CD8-positive, alpha-beta memory T cell (primary cell): ENCODE data around the gene NEDD4L. TPM values are rescaled to one million over a fixed set of nuclear protein-coding genes. Genes with fewer than 3 reads are reported as not detected.
"Not testable (repeated sequence)": the region's sequence is repeated elsewhere in the genome, so short reads cannot be mapped to it uniquely, and the experiment has no call there.

Source experiments
- CTCF ChIA-PET: fragments of 350-600 bp; sonication (Branson Sonifier 250); formaldehyde crosslinking; loops from one replicate; lab custom pipeline; 2021; ENCODE audit warnings: antibody characterized with exemption; lab: Charles Lee
- POLR2A ChIA-PET: fragments of 350-600 bp; sonication (Branson Sonifier 250); formaldehyde crosslinking; loops from one replicate; lab custom pipeline; 2021; ENCODE audit warnings: antibody characterized with exemption; lab: Charles Lee
- DNase-seq, 5 donors: peaks; one replicate each; pipeline versions ENCODE4 v3.0.0 to v3.0.0-alpha.2; 2020 to 2022; ENCODE audit warnings: mixed read lengths in 1 of 5
- H3K27ac ChIP-seq: one replicate; pipeline ENCODE4 v1.7.0; 2013; ENCODE audit warnings: low read depth, mild to moderate bottlenecking, low read length, moderate library complexity
- H3K27me3 ChIP-seq: 2 replicates; pipeline ENCODE4 v1.7.0; 2013; ENCODE audit warnings: low read length, mild to moderate bottlenecking; ENCODE audit not compliant: insufficient read depth, poor library complexity, severe bottlenecking
- H3K36me3 ChIP-seq: 2 replicates; pipeline ENCODE4 v1.7.0; 2013; ENCODE audit warnings: mild to moderate bottlenecking, low read length, moderate library complexity; ENCODE audit not compliant: insufficient read depth
- H3K4me1 ChIP-seq: 2 replicates; pipeline ENCODE4 v1.7.0; 2013; ENCODE audit warnings: mild to moderate bottlenecking, low read length, moderate library complexity; ENCODE audit not compliant: insufficient read depth
- H3K4me3 ChIP-seq: 2 replicates; pipeline ENCODE4 v1.7.0; 2013; ENCODE audit warnings: mild to moderate bottlenecking, low read length
- H3K9me3 ChIP-seq: 2 replicates; pipeline ENCODE4 v1.7.0; 2013; ENCODE audit warnings: mild to moderate bottlenecking, low read length
- H3K27ac Mint-ChIP-seq, 8 donors: one replicate each; pipeline ENCODE4 v1.8.0; 2020 to 2021; ENCODE audit warnings: mixed read lengths in 8 of 8, mild to moderate bottlenecking in 6 of 8, inconsistent platforms in 3 of 8, moderate library complexity in 3 of 8
- H3K27me3 Mint-ChIP-seq, 2 donors: one replicate each; pipeline ENCODE4 v1.8.0; 2020 to 2021; ENCODE audit warnings: mixed read lengths in 2 of 2, mild to moderate bottlenecking in 1 of 2, moderate library complexity in 1 of 2
- H3K36me3 Mint-ChIP-seq, 3 donors: one replicate each; pipeline ENCODE4 v1.8.0; 2020 to 2021; ENCODE audit warnings: mixed read lengths in 3 of 3, inconsistent platforms in 1 of 3, mild to moderate bottlenecking in 1 of 3
- H3K4me1 Mint-ChIP-seq, 3 donors: one replicate each; pipeline ENCODE4 v1.8.0; 2020 to 2021; ENCODE audit warnings: mixed read lengths in 3 of 3, inconsistent platforms in 1 of 3, mild to moderate bottlenecking in 1 of 3
- H3K4me3 Mint-ChIP-seq, 7 donors: one replicate each; pipeline ENCODE4 v1.8.0; 2020 to 2021; ENCODE audit warnings: mixed read lengths in 7 of 7, mild to moderate bottlenecking in 6 of 7, moderate library complexity in 4 of 7, inconsistent platforms in 2 of 7
- H3K9me3 Mint-ChIP-seq, 5 donors: one replicate each; pipeline ENCODE4 v1.8.0; 2020 to 2022; ENCODE audit warnings: mixed read lengths in 5 of 5, mild to moderate bottlenecking in 3 of 5, moderate library complexity in 2 of 5, inconsistent platforms in 1 of 5
- polyA plus RNA-seq: library from polyadenylated mRNA; unstranded; fragments of 300-500 nt; fragmentation: Illumina TruSeq; gene quantifications from one replicate; pipeline ENCODE4 v1.2.3, GENCODE V29; 2021
- total RNA-seq, 2 experiments: library from RNA; stranded (reverse); gene quantifications; one replicate each; pipeline ENCODE4 v1.2.3, GENCODE V29; 2021

The NEDD4L gene
- total and polyA plus RNA-seq, 3 experiments from 2014 or later: 1.4 to 4.1 (median 3.0) TPM

GRCh38 chr18:58373481-58373880, 329.5 kb downstream of the NEDD4L start:
- H3K27me3 Mint-ChIP-seq: peaks cover 1 to 5% of the 10 kb centered on the region in 2 donors
- no peak overlapping the region for H3K27ac Mint-ChIP-seq
- no peaks in the 10 kb centered on the region for H3K9me3 Mint-ChIP-seq
- peaks cover 0 to 13% (median 0%) of the 10 kb centered on the region in 3 donors for H3K36me3 Mint-ChIP-seq
- Histone ChIP-seq H3K36me3 (no peaks in the 10 kb centered on the region), H3K27me3 (no peaks in the 10 kb centered on the region), H3K27ac (no peak overlapping the region), H3K4me1 (no peaks in the 10 kb centered on the region), H3K9me3 (no peaks in the 10 kb centered on the region), H3K4me3 (no peak overlapping the region)
- POLR2A ChIA-PET: no interaction called here
- no peaks in the 10 kb centered on the region for H3K4me1 Mint-ChIP-seq
- no peak overlapping the region for H3K4me3 Mint-ChIP-seq
- no peak for DNase-seq
- CTCF ChIA-PET: no interaction called here

- Mint-ChIP-seq H3K4me1 (no peaks in the 10 kb centered on the region), H3K27me3 (peaks cover 2 to 5% of the 10 kb centered on the region in 2 donors)
- no peaks in the 10 kb centered on the region for H3K4me1 ChIP-seq
Measured at GRCh38 chr18:58375051-58375450, 331.0 kb downstream of the NEDD4L start.

DNA sequence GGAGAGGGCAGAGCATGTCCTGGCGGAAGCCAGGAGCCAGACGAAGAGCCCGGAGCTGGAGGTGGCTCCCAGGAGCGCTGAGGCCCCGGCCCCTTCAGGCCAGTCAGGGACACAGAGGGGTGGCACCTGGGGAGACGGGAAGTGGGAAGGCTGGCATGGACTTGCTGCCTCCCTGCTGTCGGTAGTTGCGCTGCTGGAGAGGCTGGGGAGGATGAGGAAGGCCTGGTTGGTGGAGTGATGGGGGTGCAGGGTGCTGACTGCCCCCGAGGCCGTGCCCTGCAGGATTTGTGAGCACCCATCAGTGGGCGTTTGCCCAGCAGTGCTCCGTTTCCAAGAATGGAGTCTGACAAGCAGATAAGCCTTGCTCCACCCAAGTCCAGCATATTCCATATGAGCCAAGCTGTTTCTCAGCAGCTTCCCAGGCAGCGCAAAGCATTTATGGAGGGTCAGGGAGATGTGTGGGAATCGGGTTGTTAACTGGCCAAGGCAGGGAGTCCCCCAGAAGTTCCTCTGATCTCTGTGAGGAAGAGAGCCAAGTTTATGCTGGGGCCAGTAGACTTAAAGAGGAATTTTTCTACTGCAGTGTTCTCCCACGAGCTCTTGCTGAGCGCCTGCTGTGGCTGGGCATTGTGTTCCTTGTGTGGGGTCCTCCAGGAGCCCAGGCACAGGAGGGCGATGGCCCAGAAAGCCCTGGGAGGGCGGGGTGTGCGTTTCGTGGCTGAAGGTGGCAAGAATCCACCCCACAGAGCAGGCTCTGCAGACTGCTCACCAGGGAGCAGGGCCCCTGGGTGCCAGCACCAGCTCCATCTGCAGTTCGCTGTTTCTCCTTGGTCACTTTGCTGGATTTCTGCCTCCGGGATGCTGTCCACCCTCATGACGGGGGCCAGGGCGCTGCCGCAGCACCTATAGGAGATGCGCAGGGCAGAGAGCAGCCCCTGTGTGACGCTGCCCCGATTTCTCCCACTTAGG, 334.7 kb downstream of the NEDD4L start:
- no peak overlapping the region for H3K27ac ChIP-seq
- ChIA-PET POLR2A (no interaction called here), CTCF (no interaction called here)
- no peaks in the 10 kb centered on the region for H3K4me1 ChIP-seq
- H3K27me3 ChIP-seq: no peaks in the 10 kb centered on the region
- H3K27ac Mint-ChIP-seq: peak overlapping the region in 1 of 8 donors; percentile 72
- DNase-seq: no peak
- no peaks in the 10 kb centered on the region for H3K4me1 Mint-ChIP-seq
- peaks cover 0 to 8% (median 0%) of the 10 kb centered on the region in 3 donors for H3K36me3 Mint-ChIP-seq
- no peak overlapping the region for H3K4me3 ChIP-seq
- H3K9me3 ChIP-seq: no peaks in the 10 kb centered on the region
- no peak overlapping the region for H3K4me3 Mint-ChIP-seq
- H3K27me3 Mint-ChIP-seq: peaks cover 3 to 7% of the 10 kb centered on the region in 2 donors
- no peaks in the 10 kb centered on the region for H3K9me3 Mint-ChIP-seq
- H3K36me3 ChIP-seq: no peaks in the 10 kb centered on the region

More at GRCh38 chr18:58375051-58375450, 331.0 kb downstream of the NEDD4L start:
- ChIA-PET CTCF (no interaction called here), POLR2A (no interaction called here)
- Histone ChIP-seq H3K9me3 (no peaks in the 10 kb centered on the region), H3K36me3 (no peaks in the 10 kb centered on the region), H3K27ac (no peak overlapping the region), H3K4me3 (no peak overlapping the region), H3K27me3 (no peaks in the 10 kb centered on the region)
- Mint-ChIP-seq H3K9me3 (no peaks in the 10 kb centered on the region), H3K27ac (peak overlapping the region in 1 of 8 donors; percentile 22), H3K4me3 (no peak overlapping the region), H3K36me3 (peaks cover 0 to 13% (median 0%) of the 10 kb centered on the region in 3 donors)
- DNase-seq: no peak

- H3K9me3 Mint-ChIP-seq: no peaks in the 10 kb centered on the region
- H3K27ac Mint-ChIP-seq: no peak overlapping the region
- Histone ChIP-seq H3K4me1 (no peaks in the 10 kb centered on the region), H3K27ac (no peak overlapping the region), H3K27me3 (no peaks in the 10 kb centered on the region), H3K9me3 (no peaks in the 10 kb centered on the region), H3K36me3 (no peaks in the 10 kb centered on the region), H3K4me3 (no peak overlapping the region)
- H3K36me3 Mint-ChIP-seq: peaks cover 0 to 8% (median 0%) of the 10 kb centered on the region in 3 donors
- DNase-seq: no peak
- POLR2A ChIA-PET: no interaction called here
- H3K27me3 Mint-ChIP-seq: peaks cover 3 to 7% of the 10 kb centered on the region in 2 donors
- CTCF ChIA-PET: no interaction called here
- no peaks in the 10 kb centered on the region for H3K4me1 Mint-ChIP-seq
- H3K4me3 Mint-ChIP-seq: no peak overlapping the region
Measured at GRCh38 chr18:58379443-58379842, 335.4 kb downstream of the NEDD4L start.

- H3K27me3 Mint-ChIP-seq, POLR2A ChIA-PET, H3K4me1 Mint-ChIP-seq, H3K4me3 ChIP-seq, DNase-seq, H3K27ac ChIP-seq, H3K36me3 ChIP-seq, H3K9me3 ChIP-seq, H3K4me3 Mint-ChIP-seq, H3K9me3 Mint-ChIP-seq, H3K27ac Mint-ChIP-seq, H3K36me3 Mint-ChIP-seq, H3K4me1 ChIP-seq, CTCF ChIA-PET, H3K27me3 ChIP-seq: not testable (repeated sequence)
Measured at GRCh38 chr18:58380113-58380512, 336.1 kb downstream of the NEDD4L start.

DNA sequence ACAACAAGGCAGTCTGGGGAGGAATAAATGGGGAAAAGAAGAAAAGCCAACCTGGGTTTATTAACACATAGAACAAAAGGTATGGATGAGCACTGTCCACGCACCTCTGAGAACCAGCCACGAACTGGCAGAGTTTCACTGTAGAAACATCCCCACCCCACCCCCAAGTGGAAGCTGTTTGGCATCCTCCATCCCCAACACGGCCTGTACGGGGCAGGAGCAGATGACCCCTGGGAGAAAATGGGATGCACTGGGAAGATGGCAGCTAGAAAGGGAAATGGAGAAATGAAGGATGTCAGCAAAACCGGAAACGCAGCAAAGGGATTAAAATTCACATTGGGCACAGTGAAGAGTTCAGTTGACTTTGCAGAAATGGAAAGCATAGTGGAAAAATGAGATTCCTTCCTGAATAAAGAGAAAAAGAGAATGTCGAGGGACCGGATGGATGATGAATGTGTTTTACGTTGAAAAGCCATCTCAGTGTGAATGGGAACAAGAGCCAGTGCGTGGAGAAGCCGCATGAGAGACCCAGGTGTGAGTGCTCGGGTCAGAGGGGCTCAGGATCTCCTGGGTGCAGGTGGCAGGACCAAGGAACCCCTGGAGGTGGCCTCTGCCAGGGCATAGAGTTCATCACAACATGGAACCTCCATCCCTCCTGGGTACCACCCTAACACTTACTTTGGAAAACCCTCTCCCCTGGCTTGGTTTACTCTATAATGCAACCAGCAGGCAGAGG, 337.8 kb downstream of the NEDD4L start:
- no peaks in the 10 kb centered on the region for H3K36me3 Mint-ChIP-seq
- Histone ChIP-seq H3K4me3 (no peak overlapping the region), H3K9me3 (no peaks in the 10 kb centered on the region), H3K27me3 (no peaks in the 10 kb centered on the region), H3K36me3 (no peaks in the 10 kb centered on the region), H3K4me1 (no peaks in the 10 kb centered on the region), H3K27ac (no peak overlapping the region)
- H3K4me1 Mint-ChIP-seq: no peaks in the 10 kb centered on the region
- H3K27ac Mint-ChIP-seq: no peak overlapping the region
- ChIA-PET POLR2A (no interaction called here), CTCF (no interaction called here)
- no peak for DNase-seq
- peaks cover 3 to 8% of the 10 kb centered on the region in 2 donors for H3K27me3 Mint-ChIP-seq
- no peak overlapping the region for H3K4me3 Mint-ChIP-seq
- H3K9me3 Mint-ChIP-seq: no peaks in the 10 kb centered on the region

- Histone ChIP-seq H3K27me3 (no peaks in the 10 kb centered on the region), H3K9me3 (no peaks in the 10 kb centered on the region), H3K4me1 (no peaks in the 10 kb centered on the region), H3K27ac (no peak overlapping the region), H3K4me3 (no peak overlapping the region), H3K36me3 (no peaks in the 10 kb centered on the region)
- H3K27me3 Mint-ChIP-seq: peaks cover 3 to 12% of the 10 kb centered on the region in 2 donors
- no peak overlapping the region for H3K4me3 Mint-ChIP-seq
- no peaks in the 10 kb centered on the region for H3K4me1 Mint-ChIP-seq
- no peak overlapping the region for H3K27ac Mint-ChIP-seq
- no peaks in the 10 kb centered on the region for H3K36me3 Mint-ChIP-seq
- no peaks in the 10 kb centered on the region for H3K9me3 Mint-ChIP-seq
- CTCF ChIA-PET: no interaction called here
- POLR2A ChIA-PET: no interaction called here
- no peak for DNase-seq
Measured at GRCh38 chr18:58382446-58382845, 338.4 kb downstream of the NEDD4L start.

GRCh38 chr18:58385472-58385871, 341.4 kb downstream of the NEDD4L start:
- CTCF ChIA-PET: no interaction called here
- no peak overlapping the region for H3K4me3 Mint-ChIP-seq
- Histone ChIP-seq H3K36me3 (no peaks in the 10 kb centered on the region), H3K9me3 (no peaks in the 10 kb centered on the region), H3K4me1 (no peaks in the 10 kb centered on the region), H3K27me3 (no peaks in the 10 kb centered on the region), H3K4me3 (no peak overlapping the region), H3K27ac (no peak overlapping the region)
- H3K36me3 Mint-ChIP-seq: no peaks in the 10 kb centered on the region
- H3K9me3 Mint-ChIP-seq: no peaks in the 10 kb centered on the region
- H3K4me1 Mint-ChIP-seq: no peaks in the 10 kb centered on the region
- peak overlapping the region in 2 of 8 donors; percentile 6 to 73 for H3K27ac Mint-ChIP-seq
- no peak for DNase-seq
- POLR2A ChIA-PET: no interaction called here
- H3K27me3 Mint-ChIP-seq: peaks cover 2 to 7% of the 10 kb centered on the region in 2 donors
